NCI-H345 treated with DMSO at 0.1 percent for 48 hours (cell line): ENCODE measurements around the gene COPS4.
"Not testable (repeated sequence)": the region's sequence is repeated elsewhere in the genome, so short reads cannot be mapped to it uniquely, and the experiment has no call there.

Source experiments
- DNase-seq: peaks from one replicate; lab custom pipeline; 2025; ENCODE audit not compliant: unreplicated experiment; lab: John Stamatoyannopoulos, UW

Gene COPS4

DNA sequence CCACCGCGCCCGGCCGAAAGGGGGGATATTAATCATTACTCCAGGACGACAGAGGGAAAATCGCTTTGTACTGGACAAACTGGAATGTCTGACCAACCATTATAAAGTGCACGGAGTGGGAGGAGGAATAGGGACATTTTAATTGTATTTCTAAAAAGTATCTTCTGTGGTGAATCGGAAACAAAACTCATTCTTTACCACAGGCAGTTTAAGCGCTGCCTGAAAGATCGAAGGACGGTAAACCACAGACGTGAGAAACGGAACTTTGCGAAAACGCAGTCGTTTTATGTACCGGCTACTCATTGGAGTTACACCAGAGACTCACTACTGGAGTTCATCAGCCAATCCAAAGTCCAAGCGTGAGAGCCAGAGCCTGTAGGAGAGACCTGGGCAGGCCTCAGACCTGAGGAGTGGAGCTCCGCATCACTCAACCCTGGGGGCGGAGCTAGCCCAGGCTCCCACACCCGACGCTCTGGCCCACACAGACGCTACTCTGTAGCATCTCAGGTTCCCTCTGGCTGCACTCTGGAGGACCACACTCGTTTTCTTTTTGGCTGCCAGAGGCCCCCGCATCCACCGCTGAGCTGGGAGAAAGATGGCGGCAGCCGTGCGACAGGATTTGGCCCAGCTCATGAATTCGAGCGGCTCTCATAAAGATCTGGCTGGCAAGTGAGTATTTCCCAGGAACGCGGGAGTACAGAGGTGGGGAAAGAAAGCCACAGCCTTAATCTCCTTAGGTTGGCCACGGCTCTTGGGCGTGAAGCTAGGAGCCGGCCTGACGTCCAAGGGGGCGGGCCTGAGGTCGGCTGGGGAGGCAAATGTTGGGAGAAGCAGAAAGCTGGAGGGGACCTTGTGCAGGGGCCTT lies at the start of gene COPS4:
Gene COPS4, plus strand, starts transcription at position 554 of the 865 bp plus-strand sequence. Its CDS starts 42 bp downstream, at position 596.
- DNase-seq = peak; percentile 93

- not testable (repeated sequence) for DNase-seq
Observed at GRCh38 chr4:82987519-82987918, 47.5 kb upstream of the COPS4 start.

- no peak for DNase-seq
Observed at GRCh38 chr4:82988323-82988832, 46.6 kb upstream of the COPS4 start.

DNA sequence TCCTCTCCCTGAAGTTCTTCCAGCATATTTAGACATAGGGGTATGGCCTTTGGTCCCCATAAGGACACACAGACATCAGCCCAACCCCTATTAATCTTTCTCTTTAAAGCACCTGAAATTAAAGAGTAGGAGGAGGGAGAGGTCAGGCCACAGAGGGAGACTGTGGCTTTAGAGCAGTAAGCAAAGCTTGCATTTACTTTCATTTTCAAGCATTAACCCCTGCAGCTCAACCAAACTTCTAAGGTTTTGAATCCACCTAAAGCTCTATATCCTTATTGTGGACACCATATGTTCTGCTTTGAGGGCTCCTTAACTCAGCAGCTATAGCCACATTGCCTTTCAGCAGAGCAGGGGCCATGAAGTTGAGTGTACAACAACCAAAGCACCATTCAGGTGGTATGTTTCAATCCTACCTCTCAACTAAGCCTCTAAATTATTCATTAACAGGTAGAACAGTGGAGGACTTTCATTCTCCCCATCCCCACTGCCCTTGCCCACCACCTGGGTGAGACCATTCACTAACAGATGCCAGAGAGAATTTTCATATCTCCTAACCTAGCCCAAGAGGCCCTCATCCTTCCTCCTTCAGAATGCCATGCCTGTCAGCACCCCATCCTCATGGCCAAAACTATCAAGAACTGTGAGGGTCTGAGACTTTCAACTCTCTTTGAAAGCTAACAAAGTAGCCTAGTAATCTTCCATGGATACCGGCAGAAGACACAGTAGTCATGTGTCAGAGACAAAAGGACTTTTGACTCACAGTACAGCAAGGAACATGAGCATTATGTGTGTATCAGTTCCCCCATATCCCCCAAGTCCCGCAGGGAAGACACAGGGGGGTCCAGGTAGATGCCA lies 45.2 kb upstream of the COPS4 start:
- no peak for DNase-seq

GRCh38 chr4:82994834-82995233 lies 40.1 kb upstream of the COPS4 start:
- no peak for DNase-seq

DNA sequence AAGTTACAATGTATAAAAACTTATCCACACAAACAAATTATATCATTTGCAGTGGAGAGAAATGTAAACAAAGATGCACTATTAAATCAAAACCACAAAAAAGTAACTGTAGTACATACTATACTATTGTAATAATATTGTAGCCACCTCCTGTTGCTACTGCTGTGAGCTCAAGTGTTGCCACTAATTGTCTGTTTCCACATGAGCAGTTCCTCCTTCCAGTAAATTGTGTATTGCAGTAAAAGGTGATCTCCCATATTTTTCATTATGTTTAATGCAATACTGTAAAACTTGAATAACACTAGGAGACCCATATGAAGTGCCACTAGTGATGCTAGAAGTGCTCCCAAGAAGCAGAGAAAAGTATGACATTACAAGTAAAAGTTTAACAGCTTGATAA lies 36.1 kb upstream of the COPS4 start:
- DNase-seq = no peak

DNA sequence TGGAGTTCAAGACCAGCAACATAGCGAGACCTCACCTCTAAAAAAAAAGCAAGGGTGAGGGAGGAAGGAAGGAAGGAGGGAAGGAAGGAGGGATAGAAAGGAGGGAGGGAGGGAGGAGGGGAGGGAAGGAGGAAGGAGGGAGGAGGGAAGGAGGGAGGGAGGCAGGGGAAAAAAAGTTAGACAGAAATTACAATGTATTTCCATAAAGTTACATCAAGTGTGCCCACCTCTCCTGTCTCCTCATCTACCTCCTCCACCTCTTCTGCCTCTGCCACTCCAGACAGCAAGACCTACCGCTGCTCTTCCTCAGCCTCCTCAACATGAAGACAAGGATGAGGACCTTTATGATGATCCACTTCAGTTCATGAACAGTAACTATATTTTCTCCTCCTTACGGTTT lies 32.7 kb upstream of the COPS4 start:
- no peak for DNase-seq

DNA sequence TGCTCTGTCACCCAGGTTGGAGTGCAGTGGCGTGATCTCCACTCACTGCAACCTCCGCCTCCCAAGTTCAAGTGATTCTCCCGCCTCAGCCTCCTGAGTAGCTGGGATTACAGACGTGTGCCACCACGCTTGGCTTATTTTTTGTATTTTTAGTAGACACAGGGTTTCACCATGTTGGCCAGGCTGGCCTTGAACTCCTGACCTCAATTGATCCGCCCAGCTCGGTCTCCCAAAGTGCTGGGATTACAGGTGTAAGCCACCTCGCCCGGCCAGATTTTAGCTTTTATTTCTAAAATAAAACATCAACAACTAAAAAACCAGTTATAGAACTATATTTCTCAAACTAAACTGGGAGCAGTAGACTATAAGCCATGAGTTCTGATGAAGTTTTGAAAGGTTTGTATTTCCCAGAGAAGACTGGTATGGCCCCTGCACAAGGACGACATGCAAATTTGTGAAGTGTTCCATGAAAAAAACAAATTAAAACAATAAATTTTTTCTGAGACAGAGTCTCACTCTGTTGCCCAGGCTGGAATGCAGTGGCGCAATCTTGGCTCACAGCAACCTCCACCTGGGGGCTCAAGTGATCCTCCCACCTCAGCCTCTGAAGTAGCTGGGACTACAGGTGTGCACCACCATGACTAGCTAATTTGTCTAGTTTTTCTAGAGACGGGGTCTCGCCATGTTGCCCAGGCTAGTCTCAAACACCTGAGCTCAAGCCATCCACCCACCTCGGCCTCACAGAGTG lies 31.8 kb upstream of the COPS4 start:
- DNase-seq = not testable (repeated sequence)

- DNase-seq = no peak
Observed at GRCh38 chr4:83009529-83009928, 25.5 kb upstream of the COPS4 start.

GRCh38 chr4:83010111-83010521 lies 24.9 kb upstream of the COPS4 start:
- no peak for DNase-seq

DNA sequence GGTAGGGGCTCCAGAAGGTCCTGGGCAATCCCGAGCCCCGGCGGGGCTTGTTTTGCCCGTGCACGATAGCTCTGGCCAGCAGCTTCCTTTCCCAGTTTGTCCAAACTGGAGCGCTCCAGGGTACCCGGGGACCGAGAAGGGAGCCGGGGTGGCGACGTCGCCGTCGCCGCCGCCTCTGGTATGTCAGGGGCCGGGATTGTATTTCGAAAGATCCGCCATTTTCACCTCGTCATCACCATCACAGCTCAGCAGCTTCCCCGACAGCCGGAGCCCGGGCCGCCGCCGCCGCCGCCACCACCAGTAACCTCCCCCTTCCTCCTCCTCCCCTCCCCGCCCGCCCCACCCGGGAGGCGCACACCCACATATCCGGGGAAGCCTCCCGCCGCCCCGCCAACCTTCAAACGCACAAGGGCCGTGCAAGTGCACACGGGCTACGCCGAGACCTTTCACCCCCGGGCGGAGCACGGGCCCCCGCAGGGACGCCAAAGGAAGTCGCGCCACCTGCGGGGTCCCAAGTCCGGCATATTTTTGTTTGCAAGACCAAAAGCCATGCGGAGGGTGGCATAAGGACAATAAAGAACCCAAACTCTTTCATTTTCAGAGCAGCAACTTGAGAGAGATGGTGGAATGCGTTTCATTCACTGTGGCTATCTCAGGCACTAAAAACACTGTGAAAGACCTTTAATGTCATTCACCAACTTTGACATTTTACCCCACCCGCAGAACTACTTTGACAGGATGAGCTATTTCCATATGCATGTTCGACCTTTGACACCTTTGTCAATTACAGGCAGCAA lies 24.3 kb upstream of the COPS4 start, which contains the start of gene LIN54:
Gene LIN54, minus strand, starts transcription at position 302 of the 797 bp plus-strand sequence. CDS start 25,979 bp downstream, outside the sequence.
- no peak for DNase-seq

- no peak for DNase-seq
Observed at GRCh38 chr4:83011689-83012199, 23.2 kb upstream of the COPS4 start.

GRCh38 chr4:83012200-83012686 lies 22.7 kb upstream of the COPS4 start:
- DNase-seq = no peak

GRCh38 chr4:83012687-83013419 lies 22.1 kb upstream of the COPS4 start:
- DNase-seq = peak; percentile 87

DNA sequence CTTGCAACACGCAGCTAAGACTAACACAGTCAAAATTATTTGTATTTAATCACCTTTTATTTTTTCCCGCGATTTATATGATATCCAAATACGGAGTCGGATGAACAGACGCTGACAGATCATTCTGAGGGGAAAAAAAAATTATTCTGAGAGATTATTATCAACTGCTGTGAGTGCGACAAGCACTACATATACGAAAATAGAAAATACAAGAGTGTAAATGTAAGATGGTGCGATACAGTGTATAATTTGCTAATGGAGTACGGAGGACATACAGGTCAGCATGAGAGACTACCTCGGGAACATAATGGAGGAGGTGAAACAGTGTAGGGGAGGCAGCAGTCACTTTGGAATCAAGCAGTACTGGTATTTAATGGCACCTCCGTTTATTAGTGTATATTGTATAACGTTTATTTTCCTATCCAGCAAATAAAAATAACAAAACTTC lies 21.5 kb upstream of the COPS4 start:
- no peak for DNase-seq

GRCh38 chr4:83013902-83014301 lies 21.1 kb upstream of the COPS4 start:
- DNase-seq = no peak

- no peak for DNase-seq
Observed at GRCh38 chr4:83019794-83020494, 15.0 kb upstream of the COPS4 start.

DNA sequence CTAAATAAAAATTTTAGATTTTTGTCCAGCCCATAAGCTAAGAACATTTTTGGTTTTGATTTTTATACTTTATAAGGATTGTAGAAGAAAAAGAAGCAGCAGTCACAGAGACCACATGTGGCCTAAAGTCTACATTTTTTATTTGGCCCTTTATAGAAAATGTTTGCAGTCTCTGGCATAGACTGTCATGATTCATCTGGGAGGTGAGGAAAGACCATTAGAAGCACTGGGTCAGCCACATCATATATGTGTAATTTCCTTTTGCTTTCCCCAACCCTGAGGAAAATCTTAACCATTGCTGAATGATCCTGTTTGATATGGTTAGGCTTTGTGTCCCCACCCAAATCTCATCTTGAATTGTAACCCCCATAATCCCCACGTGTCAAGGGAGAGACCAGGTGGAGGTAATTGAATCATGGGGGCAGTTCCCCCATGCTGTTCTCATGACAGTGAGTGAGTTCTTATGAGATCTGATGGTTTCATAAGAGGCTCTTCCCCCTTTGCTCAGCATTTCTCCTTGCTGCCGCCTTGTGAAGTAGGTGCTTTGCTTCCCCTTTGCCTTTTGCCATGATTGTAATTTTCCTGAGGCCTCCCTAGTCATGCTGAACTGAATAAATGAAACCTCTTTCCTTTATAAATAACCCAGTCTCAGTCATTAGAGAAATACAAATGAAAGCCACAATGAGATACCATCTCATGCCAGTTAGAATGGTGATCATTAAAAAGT lies 12.1 kb upstream of the COPS4 start:
- DNase-seq = no peak
